Measurements from ENCODE around the gene LMO7.
"Not testable (repeated sequence)": the region's sequence is repeated elsewhere in the genome, so short reads cannot be mapped to it uniquely, and the experiment has no call there.

Gene LMO7

DNA sequence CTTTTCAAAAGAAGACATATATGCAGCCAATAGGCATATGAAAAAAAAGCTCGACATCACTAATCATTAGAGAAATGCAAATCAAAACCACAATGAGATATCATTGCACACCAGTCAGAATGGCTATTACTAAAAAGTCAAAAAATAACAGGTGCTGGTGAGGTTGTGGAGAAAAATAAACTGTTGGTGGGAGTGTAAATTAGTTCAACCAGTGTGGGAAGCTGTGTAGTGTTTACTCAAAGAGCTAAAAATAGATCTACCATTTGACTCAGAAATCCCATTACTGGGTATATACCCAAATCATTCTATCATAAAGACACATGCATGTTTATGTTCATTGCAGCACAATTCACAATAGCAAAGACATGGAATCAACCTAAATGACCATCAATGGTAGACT, 106.9 kb downstream of the LMO7 start:
- DNase-seq (ENCODE audit: low read depth): not testable (repeated sequence)

DNA sequence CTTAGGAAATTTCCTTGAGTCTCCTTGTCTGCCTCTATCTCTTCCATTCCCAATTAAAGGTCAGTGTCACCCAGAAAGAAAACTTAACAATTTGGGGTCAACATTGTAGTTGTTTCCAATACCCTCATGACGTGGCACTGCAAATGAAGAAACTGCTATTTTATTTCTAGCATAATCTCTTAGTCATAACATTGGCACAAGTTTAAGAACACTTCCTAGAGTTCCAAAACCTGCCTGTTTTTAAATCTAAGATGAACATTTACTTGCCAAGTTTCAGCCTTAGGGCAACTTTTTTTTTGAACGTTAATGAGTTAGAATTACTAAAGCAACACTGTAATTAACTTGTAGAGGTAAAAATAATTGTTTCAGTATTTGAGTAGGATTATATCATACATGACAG, 108.0 kb downstream of the LMO7 start:
- DNase-seq (ENCODE audit: low read depth): no peak

DNA sequence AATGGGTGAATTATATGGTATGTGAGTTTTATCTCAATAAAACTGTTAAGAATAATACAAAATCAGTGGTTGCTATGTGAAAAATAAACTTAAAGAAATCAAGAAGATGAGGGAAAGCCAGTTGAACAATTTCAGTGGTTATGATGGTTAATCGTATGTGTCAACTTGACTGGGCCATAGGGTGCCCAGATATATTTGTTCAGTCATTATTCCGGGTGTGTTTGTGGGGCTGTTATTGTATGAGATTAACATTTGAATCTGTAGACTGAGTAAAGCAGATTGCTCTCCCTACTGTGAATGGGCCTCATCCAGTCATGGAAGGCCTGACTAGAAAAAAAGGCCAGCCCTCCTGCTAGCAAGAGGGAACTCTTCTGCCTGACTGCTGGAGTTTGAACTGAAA, 109.3 kb downstream of the LMO7 start:
- no peak for DNase-seq (ENCODE audit: low read depth)

DNA sequence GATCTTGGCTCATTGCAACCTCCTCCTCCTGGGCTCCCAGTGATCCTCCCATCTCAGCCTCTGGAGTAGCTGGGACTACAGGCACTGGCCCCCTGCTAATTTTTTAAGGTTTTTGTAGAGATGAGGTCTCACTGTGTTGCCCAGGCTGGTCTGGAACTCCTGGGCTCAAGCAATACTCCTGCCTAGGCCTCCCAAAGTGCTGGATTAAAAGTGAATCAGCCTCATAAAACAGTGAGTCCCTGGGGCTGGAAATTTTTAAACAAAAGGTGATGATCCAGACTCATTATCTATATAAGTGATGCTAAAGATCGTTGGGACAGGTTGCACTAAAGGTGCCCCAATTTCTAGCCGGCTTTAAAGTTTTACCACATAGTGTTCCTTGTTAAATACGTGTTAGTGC, 112.7 kb downstream of the LMO7 start:
- no peak for DNase-seq (ENCODE audit: low read depth)

DNA sequence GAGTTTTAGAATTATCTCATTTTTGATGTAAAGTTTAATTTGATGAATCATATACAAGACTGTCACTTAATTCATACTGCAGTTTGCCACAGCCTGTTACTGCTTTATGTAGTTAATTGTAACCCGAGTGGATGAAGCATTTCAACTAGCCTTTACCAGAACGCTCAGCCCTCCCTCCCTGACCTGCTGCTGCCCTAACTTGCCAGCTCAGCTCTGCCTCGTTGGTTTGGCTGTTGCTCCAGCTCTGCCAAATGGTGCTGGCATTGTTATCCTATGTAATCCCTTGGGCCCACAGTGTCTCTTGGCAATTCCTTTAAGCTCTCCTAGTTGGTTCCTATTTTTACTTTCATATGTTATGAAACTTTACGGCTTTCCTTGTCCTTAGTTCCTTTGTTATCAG, 113.3 kb downstream of the LMO7 start:
- DNase-seq (ENCODE audit: low read depth): no peak

DNA sequence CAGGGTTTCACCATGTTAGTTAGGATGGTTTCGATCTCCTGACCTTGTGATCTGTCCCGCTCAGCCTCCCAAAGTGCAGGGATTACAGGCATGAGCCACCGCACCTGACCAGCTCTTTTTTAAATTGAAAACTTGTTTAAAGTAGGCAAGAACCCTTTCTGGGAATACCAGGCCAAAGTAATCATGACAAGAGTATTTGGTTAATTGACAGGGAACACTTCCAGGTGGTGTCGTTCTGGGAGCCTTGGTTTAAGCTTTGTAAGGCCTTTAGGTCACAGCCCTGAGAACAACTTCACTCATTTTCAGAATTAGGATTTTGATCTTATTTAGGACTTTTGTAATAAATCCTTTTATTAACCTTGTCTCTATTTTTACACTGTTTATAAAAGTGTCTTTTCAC, 115.2 kb downstream of the LMO7 start:
- DNase-seq (ENCODE audit: low read depth): no peak

DNA sequence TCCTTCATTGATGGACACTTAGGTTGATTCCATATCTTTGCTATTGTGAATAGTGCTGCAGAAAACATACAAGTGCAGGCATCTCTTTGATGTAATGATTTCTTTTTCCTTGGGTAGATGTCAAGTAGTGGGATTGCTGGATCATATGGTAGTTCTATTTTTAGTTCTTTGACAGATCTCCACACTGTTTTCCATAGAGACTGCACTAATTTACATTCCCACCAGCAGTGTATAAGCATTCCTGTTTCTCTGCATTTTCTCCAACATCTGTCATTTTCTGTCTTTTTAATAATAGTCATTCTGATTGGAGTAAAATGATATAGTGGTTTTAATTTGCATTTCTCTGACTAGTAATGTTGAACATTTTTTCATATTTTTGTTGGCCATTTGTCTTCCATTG, 116.7 kb downstream of the LMO7 start:
- DNase-seq (ENCODE audit: low read depth): no peak

DNA sequence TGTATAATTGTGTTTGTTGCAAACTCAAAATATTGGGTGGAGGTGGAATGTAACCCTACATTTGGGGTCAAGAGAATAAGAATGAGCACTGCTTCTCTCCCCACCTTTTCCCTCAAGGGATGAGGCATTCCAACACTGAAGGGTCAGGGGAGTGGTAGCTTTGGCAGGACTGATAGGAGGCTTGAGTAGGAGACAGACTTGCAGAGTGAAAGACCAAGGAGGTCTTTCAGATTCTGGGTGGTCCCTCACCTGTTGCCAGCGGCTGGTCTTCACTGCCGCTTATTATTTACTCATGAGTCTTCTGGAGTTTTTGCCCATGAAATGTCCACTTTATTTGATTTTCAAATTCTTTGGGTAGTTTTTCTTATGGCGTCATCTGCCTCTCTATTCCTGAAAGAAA, 118.8 kb downstream of the LMO7 start:
- DNase-seq (ENCODE audit: low read depth): no peak

DNA sequence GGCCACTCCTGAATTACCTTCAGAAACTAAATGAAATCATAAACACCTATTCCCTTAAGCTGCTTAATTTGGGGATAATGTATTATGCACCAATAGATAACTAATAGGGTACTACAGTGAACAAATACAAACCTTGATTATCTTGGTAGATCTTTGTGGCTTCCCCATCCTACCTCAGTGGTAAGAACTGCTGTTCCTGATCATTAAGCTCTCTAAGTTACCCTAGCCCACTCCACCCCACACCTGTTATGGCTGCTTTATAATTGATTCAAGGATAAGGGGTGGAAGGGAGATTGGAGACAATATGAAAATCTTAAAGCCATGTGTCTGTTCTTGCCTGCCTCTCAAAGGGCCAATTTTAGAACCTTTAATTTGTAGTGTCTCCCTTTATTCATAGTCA, 121.2 kb downstream of the LMO7 start:
- DNase-seq (ENCODE audit: low read depth): no peak

DNA sequence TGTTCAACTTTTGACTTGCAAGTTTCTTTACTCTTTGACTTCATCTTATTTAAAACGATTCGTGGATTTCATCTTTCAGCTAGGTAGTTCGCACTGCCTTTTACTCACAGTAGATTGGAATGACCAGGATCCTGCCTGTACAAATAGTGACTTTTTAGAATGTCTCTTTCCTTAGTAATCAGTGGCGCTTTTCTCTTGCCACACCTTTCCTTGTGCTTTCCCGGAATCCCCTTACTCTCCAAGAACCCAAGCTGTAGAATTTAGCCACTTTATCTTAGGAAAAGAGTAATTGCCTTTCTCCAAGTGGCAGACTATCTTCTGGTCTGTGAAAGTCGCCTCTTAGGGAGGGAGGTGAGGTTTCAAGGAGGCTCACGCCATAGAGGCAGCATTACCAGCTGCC, 123.4 kb downstream of the LMO7 start:
- DNase-seq (ENCODE audit: low read depth): no peak

DNA sequence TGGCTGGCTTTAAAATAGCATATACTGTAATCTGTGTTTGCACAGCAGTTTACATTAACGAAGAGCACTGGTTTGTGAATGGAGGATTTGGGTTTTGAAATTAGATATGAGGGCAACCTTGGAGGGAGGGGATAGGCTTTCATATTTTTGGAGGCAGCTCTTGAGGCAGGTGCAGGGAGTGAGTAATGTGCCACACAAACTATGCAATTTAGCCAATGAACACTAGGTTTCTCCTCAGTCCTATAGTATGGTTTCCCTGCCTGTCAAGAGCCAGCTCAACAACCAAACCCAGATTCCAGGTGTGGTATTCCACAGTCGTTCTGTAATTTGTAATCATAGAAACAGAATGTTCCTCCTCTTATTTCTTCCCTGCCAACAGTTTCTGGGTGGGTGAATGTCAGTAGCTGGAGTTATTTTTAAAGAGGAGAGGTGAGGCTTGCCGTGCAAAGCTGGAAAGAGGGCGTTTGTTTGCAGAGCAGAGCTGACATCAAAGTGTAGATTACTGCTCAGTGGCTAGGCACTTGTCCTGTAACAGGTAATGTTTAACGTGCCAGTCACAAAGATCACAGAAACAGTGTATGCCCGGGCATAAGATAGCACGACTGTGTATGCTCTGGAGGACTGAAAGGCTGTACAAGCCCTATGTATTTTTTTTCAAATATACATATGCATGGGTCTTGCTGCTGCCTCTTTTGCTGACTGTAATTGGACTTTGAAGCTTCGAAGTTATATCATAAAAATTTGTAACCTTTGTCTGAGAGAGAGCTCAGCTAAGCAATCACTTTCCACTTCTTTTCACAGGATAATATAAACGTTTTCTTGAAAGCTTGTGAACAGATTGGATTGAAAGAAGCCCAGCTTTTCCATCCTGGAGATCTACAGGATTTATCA, 124.2 kb downstream of the LMO7 start:
- no peak for DNase-seq (ENCODE audit: low read depth)

DNA sequence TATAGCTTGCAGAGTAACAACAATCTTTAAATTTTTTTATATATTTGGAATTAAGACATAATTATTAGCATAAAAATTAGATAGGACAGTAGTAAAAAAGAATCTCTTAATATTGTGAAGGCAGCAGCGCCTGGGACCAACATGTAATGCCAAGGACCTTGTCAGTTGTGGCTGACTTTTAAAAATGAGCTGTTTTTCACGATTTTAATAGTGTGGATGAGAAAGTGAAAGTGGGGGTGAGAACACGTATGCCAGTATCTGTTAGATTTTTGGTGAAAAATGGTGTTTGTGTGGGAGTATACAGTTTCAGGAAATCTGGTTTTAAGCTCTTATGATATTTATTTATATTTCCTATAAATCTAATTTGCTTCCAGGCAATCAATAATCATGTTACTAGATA, 125.2 kb downstream of the LMO7 start:
- no peak for DNase-seq (ENCODE audit: low read depth)

DNA sequence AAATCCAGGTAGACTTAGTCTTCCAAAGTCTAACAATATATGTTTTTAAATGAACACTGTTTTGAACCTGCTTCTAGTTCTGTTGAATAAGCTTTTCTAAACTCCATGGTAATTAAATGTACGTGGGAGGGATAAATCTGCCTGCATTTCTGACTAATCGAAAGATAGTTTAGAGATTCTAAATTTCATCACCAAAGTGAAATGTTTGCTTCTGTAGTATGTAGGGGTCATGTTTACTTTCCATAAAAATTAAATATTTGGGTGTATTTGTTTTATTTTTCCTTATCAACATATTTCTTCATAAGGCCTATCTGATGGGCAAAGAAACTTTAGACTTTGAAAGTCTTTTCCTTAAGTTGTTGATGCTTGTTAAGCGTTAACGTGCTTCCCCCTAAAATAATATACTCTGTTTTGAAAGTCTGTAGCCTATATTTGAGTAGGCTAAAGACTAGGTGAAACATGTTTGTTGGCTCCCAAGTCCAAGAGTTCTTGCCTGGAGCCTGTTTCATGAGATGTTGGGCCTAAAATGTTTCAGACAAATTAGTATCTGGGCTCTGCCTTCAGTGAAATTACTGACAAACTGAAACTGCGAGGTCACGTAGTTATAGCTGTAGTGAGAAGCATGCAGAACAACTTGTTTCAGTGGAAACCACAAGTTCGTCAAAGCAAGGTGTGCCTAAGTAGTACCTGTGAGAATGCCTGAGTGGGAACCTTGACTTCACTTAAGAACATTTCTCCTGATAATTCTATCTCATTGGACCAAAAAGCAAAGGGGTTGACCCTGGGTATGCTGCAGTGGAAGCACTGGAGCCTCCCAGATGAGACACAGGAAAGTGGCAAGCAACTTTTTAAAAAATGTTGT, 126.2 kb downstream of the LMO7 start:
- no peak for DNase-seq (ENCODE audit: low read depth)

DNA sequence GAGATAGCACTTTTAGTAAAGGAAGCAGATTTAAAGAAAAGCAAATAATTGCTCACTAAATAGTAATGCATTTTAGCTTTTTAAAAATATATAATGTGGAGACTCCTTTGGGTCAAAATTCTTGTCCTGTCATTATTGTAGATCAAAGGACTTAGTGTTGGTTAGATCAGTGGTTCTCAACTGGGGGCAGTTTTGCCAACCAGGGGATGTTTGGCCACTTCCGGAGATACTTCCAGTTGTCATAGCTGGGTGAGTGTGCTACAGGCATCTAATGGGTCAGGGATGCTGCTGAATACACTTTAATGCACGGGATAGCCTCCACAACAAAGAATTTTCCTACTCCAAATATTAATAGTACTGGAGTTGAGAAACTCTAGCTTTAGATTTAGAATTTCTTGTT, 126.8 kb downstream of the LMO7 start:
- no peak for DNase-seq (ENCODE audit: low read depth)

DNA sequence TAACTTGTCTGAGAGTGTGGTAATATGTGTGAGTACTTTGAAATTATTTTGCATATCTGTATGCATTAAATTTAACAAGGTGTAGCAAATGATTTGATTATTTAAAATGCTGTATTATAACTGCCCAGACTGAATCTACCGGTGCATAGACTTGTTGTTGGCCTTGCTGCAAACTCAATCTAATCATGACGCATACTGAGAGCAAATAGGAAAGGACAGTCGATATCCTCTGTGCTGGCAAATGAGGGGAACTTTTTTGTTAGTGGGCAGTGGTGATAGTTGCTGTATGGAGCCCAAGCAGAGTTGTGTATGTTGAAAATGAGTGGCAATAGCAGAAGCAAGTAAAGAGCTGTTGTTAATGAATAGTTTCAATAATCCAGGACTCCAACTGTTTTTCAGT, 127.4 kb downstream of the LMO7 start:
- DNase-seq (ENCODE audit: low read depth): no peak

DNA sequence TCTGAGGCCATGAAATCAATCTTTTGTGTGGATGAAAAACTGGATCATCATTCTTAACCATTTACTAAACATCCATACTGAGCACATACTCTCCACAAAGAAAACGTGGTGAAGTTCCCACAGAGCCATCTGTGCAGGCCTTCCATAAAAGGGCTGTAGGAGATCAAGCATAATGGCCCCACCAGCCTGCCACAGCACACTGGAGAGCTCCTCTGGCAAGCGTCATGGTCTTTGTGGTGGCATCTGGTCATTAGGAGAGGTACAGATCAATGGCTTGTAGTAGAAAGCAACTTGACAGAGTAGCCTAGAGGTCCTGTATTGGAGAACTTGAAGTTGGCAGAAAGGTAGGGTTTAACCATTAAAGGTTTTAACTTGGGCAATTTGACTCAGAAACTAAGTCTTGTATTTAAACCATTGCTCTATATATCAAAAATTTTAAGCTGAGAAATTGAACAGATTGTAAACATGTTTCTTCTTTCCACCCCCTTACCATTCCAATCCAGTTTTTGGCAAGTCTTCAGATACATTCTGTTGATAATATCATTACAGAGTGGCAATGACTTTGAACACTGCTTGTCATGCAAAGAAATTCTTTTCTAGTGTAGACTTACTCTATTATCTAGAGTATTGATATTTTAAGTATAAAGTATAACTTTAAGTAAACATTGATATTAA, 128.3 kb downstream of the LMO7 start:
- DNase-seq (ENCODE audit: low read depth): no peak

DNA sequence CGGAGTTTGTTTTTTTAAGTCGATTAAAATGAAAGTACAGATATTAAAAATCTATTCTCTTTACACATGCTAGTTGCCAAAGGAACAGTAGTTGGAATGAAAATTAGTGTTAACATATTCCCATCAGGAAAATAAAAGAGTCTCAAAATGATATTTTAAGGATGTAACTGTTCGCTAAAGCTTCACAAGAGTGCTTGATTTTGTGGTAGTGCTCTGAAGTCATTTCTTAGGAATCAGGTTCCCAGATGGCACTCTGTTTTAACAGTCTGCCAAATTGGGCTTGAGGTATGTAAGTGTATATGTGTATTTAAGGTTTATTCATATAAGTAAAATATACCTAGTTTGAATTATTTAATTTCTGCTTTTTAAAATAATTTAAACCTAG, 128.8 kb downstream of the LMO7 start:
- DNase-seq (ENCODE audit: low read depth): no peak

DNA sequence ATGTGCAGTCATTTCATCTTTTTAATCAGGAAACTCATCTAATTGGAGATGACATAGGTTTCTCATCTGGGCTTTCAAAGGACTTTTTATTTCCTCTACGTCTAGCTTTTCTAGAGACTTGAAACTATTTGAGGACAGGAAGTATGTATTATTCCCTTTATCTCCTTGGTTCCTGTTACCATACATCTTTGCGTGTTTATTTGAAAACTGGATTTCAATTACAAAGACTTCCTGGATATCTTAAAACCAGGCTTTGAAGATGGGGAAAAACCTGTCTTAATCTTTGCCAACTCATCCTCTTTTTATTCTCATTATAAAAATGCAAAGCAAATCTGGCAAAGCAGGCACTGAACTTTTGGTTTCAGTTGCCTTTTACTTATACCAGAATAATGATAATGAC, 130.5 kb downstream of the LMO7 start:
- no peak for DNase-seq (ENCODE audit: low read depth)

DNA sequence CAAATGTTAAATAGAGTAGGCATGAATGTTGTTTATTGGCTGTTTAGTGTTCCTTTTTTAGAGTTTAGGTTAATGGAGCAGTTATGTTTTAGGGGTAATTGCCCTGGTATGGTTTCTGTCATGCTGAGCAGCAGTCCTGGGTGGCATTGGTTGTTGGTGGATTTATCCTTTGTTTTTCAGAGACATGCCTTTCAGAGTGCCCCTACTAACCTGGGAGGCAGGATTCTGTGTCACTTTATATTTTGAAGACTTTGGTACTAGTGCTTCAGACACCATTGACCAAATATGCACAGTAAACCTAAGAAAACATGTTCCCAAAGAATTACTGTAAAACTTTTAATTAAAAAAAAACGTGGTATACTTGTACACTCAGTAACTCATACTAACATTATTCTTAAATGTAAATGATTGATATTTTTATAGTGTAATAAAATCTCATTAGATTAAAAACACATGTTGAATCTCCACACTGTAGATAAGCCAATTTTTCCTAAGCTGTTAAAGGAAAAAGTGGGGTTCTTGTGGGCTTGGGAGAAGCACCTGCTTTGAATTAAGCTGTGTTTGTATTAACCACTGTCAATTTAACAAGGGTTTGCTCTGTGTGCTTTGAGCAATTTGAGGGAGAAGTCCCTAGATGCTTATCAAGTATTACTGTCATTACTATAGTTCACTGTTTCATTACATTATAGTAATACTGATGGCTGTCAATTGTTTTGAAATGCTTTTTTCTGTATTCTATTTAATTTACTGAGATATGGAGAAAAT, 133.2 kb downstream of the LMO7 start:
- no peak for DNase-seq (ENCODE audit: low read depth)

DNA sequence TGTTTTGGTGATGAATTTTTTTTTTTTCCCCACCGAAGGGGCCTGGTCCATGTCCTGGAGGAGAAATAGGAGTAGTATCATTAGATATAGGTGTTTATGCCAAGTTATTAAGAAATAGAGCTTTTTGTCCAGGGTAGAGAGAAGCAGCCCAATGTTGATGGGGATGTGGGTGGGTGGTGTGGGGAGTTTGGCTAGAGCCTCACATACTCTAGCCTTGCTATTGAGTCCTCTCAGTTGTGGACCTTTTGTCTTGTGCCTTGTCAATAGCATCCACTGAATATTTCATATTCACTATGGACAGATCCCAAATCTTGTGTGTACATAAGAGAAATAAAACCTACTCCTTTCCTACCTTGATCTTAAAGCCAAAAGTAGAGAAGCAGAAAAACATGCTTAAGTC, 134.0 kb downstream of the LMO7 start:
- DNase-seq (ENCODE audit: low read depth): no peak

DNA sequence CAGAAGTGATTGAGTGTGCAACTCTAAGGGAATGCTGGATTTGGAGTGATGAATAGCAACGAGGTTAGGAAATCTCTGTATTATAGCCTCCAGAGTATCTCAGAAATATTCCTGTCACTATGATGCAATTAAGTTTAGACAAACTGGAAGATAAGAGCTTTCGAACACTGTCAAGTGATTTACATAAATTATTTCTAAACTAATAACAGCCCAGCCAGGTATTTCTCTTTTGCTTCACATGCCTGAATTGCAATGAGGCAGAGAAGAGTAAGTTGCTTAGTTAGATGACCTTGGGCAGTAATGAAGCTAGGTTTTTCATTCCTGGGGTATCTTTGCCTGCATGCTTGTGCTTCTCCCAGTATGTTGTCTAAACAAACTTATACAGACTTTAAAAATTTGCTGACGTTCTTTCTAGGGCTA, 134.5 kb downstream of the LMO7 start:
- DNase-seq (ENCODE audit: low read depth): no peak

DNA sequence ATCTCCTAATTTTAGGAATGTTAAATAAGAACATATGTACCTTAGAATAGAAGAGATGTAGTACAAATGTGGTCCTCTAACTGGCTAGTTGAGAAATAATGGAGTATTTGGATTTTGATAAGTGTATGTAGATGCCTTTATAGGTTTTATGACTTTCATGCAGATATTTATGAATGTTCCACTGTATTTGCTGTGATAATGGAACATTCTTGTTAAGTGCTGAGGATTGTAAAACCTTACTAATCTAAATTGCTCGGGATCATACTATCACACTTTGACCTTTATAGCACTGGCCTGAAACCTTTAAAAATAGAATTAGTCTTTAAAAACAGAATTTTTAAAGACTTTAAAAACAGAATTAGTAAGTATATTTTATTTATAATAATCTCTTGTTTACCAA, 135.1 kb downstream of the LMO7 start:
- DNase-seq (ENCODE audit: low read depth): no peak

Measured in HS-27A (cell line).